Progenitor cell of endocrine pancreas (in vitro differentiated cells): ENCODE measurements around the gene APOD. TPM values are rescaled to one million over a fixed set of nuclear protein-coding genes. Genes with fewer than 3 reads are reported as not detected.

Experiments
- DNase-seq: peaks from one replicate; pipeline ENCODE4 v3.0.0; 2021; ENCODE audit warnings: low spot score; ENCODE audit not compliant: unreplicated experiment
- H3K27ac Mint-ChIP-seq: 2 replicates; pipeline ENCODE4 v1.8.0; 2021; ENCODE audit warnings: mild to moderate bottlenecking, moderate library complexity, mixed read lengths
- H3K27me3 Mint-ChIP-seq: 2 replicates; pipeline ENCODE4 v1.8.0; 2021; ENCODE audit warnings: mixed read lengths
- H3K36me3 Mint-ChIP-seq: 2 replicates; pipeline ENCODE4 v1.8.0; 2022; ENCODE audit warnings: mixed read lengths; ENCODE audit not compliant: insufficient read depth
- H3K4me1 Mint-ChIP-seq: 2 replicates; pipeline ENCODE4 v1.8.0; 2021; ENCODE audit warnings: low read depth, mixed read lengths
- H3K4me3 Mint-ChIP-seq: 2 replicates; pipeline ENCODE4 v1.8.0; 2021; ENCODE audit warnings: low read depth, mild to moderate bottlenecking, moderate library complexity, mixed read lengths
- H3K9me3 Mint-ChIP-seq: 2 replicates; pipeline ENCODE4 v1.8.0; 2021; ENCODE audit warnings: low read depth, mixed read lengths
- CTCF ChIP-seq: fragments of 200-600 bp; sonication (generic); IDR thresholded peaks from one replicate; pipeline ENCODE4 v1.5.0; 2021; ENCODE audit warnings: antibody characterized with exemption, mild to moderate bottlenecking; ENCODE audit not compliant: unreplicated experiment
- total RNA-seq: library from RNA; stranded (reverse); gene quantifications from 2 replicates; pipeline ENCODE4 v1.2.1, GENCODE V29; 2021

APOD gene
- total RNA-seq, 1 donor from 2014 or later = not detected

- H3K4me3 Mint-ChIP-seq = no peak overlapping the region
- no peak for TF ChIP-seq CTCF
- H3K4me1 Mint-ChIP-seq = no peaks in the 10 kb centered on the region
- H3K27me3 Mint-ChIP-seq = peaks cover 11% of the 10 kb centered on the region
- H3K27ac Mint-ChIP-seq = no peak overlapping the region
- no peaks in the 10 kb centered on the region for H3K36me3 Mint-ChIP-seq
- H3K9me3 Mint-ChIP-seq = no peaks in the 10 kb centered on the region
- no peak for DNase-seq
These were observed 5.2 kb downstream of the APOD start for GRCh38 chr3:195578565-195578964.

GRCh38 chr3:195577645-195578177 lies 6.0 kb downstream of the APOD start:
- TF ChIP-seq CTCF = no peak
- no peak for DNase-seq
- Mint-ChIP-seq H3K27ac (no peak overlapping the region), H3K9me3 (no peaks in the 10 kb centered on the region), H3K36me3 (no peaks in the 10 kb centered on the region), H3K27me3 (peaks cover 11% of the 10 kb centered on the region), H3K4me1 (no peaks in the 10 kb centered on the region), H3K4me3 (no peak overlapping the region)

GRCh38 chr3:195574497-195575304 lies 9.0 kb downstream of the APOD start:
- Mint-ChIP-seq H3K27ac (no peak overlapping the region), H3K27me3 (peaks cover 11% of the 10 kb centered on the region), H3K4me1 (no peaks in the 10 kb centered on the region), H3K9me3 (no peaks in the 10 kb centered on the region), H3K4me3 (no peak overlapping the region), H3K36me3 (no peaks in the 10 kb centered on the region)
- DNase-seq = no peak
- TF ChIP-seq CTCF = no peak

- no peak overlapping the region for H3K4me3 Mint-ChIP-seq
- H3K27ac Mint-ChIP-seq = no peak overlapping the region
- no peaks in the 10 kb centered on the region for H3K36me3 Mint-ChIP-seq
- no peak for TF ChIP-seq CTCF
- H3K27me3 Mint-ChIP-seq = peaks cover 11% of the 10 kb centered on the region
- no peaks in the 10 kb centered on the region for H3K4me1 Mint-ChIP-seq
- DNase-seq = no peak
- H3K9me3 Mint-ChIP-seq = no peaks in the 10 kb centered on the region
These were observed 9.9 kb downstream of the APOD start for GRCh38 chr3:195573611-195574496.

- Mint-ChIP-seq H3K27me3 (peaks cover 10% of the 10 kb centered on the region), H3K27ac (peak overlapping the region; percentile 56), H3K4me3 (no peak overlapping the region), H3K4me1 (peaks cover 2% of the 10 kb centered on the region), H3K36me3 (no peaks in the 10 kb centered on the region), H3K9me3 (no peaks in the 10 kb centered on the region)
- TF ChIP-seq CTCF = no peak
- DNase-seq = no peak
These were observed 12.4 kb downstream of the APOD start for GRCh38 chr3:195571361-195571760.
